Ovary (tissue), 9 donors: ENCODE measurements around the gene RPS15. TPM values are rescaled to one million over a fixed set of nuclear protein-coding genes. Genes with fewer than 3 reads are reported as not detected.

Experiments
- DNase-seq, 5 donors: peaks; one replicate each; pipeline ENCODE4 v3.0.0-alpha.2; 2019 to 2020
- H3K27ac ChIP-seq, 2 donors: fragments of 200-600 bp; one replicate each; pipeline versions ENCODE4 v1.5.1 to v1.8.0; 2019 to 2022
- H3K27me3 ChIP-seq: fragments of 200-600 bp; one replicate; pipeline ENCODE4 v1.8.0; 2022
- H3K36me3 ChIP-seq: fragments of 200-600 bp; sonication (generic); one replicate; pipeline ENCODE4 v1.5.1; 2019
- H3K4me1 ChIP-seq: one replicate; pipeline ENCODE4 v1.8.1; 2013; ENCODE audit warnings: mild to moderate bottlenecking, moderate library complexity; ENCODE audit not compliant: insufficient read depth
- H3K4me3 ChIP-seq: fragments of 200-600 bp; sonication (generic); one replicate; pipeline ENCODE4 v1.5.1; 2017
- H3K9me3 ChIP-seq, 2 donors: fragments of 200-600 bp in 1 of 2; sonication (generic) in 1 of 2; one replicate each; pipeline versions ENCODE4 v1.5.1 to v1.8.1; 2013 to 2019; ENCODE audit warnings: mild to moderate bottlenecking in 1 of 2, moderate library complexity in 1 of 2
- CTCF ChIP-seq, 3 donors: fragments of 450-650 bp in 2 of 3; fragments of 200-600 bp in 1 of 3; IDR thresholded peaks; one replicate each; pipeline versions ENCODE4 v1.5.1 to v1.8.0; 2016 to 2022; ENCODE audit warnings: antibody characterized with exemption in 3 of 3, mild to moderate bottlenecking in 1 of 3
- EP300 ChIP-seq: sonication (generic); formaldehyde crosslinking; IDR thresholded peaks from one replicate; pipeline ENCODE4 v1.6.1; 2017; ENCODE audit warnings: antibody characterized with exemption
- POLR2A ChIP-seq: fragments of 450-650 bp; IDR thresholded peaks from one replicate; pipeline ENCODE4 v1.6.1; 2017; ENCODE audit warnings: antibody characterized with exemption, mild to moderate bottlenecking, moderate library complexity
- WGBS, 3 donors: extraction: QIAGEN DNeasy Blood & Tissue Kit in 1 of 3; methylation state at CpG; one replicate each; pipeline versions ENCODE4 v1.1.5 to v1.1.7; 2013 to 2017; 5-methylcytosine and 5-hydroxymethylcytosine counted together
- intact Hi-C, 4 donors: fragments of 100-400 bp; cut with DNase I; formaldehyde crosslinking; loops; one replicate each; pipeline versions ENCODE4 v1.11.0 to v1.15.1; 2022 to 2023
- polyA plus RNA-seq, 2 donors: library from polyadenylated mRNA; stranded (reverse); fragments of 200-250 nt in 1 of 2; fragments of 350-450 nt in 1 of 2; fragmentation: Illumina TruSeq in 1 of 2; extraction: RNeasy Lipid Tissue Mini Kit (QIAGEN cat#74804) in 1 of 2; gene quantifications; one replicate each; pipeline ENCODE4 v1.2.3, GENCODE V29; 2013 to 2014
- total RNA-seq, 7 donors: library from RNA; depleted of rRNA in 2 of 7; stranded (reverse); fragments of >200 nt in 2 of 7; fragmentation: NEBNext Ultra II Directional in 3 of 7; extraction: Animal tissue kit (Norgen Biotek cat#: 25700) in 3 of 7; gene quantifications; one replicate each; pipeline versions ENCODE4 v1.1.0 to v1.2.4, GENCODE V29; 2016 to 2023
- donor health status: DM: no; HTN: no; CAD: no; lungs with moderate emphysema.
- donor health status: DM: no; HTN: no; CAD: no.
- donor health status: Bipolar disorder and iron deficiency.
- donor health status: DM: yes; HTN: yes; CAD: no.
- donor health status: DM: no; HTN: no; CAD: no.
- donor health status: DM: yes; HTN: yes; CAD: no.

RPS15 gene
- total and polyA plus RNA-seq, 9 donors: 174 to 7,253 (median 2,328) TPM

DNA sequence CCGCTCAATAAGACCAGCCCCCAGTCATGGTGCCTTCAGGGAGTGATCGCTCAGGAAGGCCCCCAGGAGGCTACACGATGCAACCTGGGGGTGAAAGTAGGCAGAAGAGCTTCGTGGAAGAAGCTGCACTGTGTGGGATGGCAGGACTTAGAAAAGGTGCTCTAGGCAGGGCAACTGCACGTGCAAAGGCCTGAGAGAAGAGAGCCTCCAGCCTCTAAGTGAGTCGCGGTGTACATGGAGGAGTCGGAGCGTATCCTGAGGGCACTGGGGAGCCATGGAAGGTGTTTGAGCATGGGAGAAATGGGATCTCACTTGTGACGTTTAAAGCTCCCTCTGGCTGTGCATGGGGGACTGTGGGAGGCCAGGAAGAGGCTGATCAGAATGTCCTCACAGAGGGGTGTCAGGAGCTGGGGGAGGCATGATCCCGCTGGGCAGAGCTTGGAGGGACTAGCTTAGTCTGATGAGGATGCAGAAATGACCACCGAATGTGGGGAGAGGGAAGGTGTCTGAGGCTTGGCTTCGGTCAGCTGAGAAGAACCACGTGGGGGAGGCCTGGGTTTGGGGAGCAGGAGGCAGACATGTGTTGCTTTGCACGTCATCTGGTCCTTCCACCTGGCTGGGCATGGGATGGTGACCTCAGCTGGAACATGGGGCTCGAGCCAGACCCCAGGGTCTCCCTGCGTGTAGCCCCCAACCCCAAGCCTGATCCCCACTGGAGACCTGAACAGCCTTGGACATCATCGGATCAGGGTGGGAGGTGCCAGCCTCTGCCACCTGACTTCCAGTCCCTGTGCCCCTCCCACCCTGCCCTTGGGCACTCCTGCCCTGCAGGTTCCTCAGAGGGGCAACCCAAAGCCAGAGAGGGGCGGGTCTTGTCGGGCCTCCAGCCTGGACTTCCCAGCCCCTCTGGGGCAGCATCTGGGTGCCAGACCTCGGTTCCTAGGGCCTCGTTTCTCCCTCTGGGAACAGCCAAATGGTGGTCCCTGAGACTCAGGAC is 12.8 kb downstream of the RPS15 start:
- Histone ChIP-seq H3K27ac (no peak overlapping the region), H3K27me3 (peaks cover 9% of the 10 kb centered on the region), H3K36me3 (no peaks in the 10 kb centered on the region), H3K9me3 (no peaks in the 10 kb centered on the region), H3K4me3 (no peak overlapping the region), H3K4me1 (peaks cover 1% of the 10 kb centered on the region)
- DNase-seq: no peak
- WGBS, 3 donors: 38 to 50% (median 43%) methylated on average over 22 of the region's 22 CpGs
- TF ChIP-seq CTCF (IDR thresholded peaks at IDR 0.05) (no peak), POLR2A (no peak), EP300 (no peak)
- intact Hi-C loops: no loop called here

DNA sequence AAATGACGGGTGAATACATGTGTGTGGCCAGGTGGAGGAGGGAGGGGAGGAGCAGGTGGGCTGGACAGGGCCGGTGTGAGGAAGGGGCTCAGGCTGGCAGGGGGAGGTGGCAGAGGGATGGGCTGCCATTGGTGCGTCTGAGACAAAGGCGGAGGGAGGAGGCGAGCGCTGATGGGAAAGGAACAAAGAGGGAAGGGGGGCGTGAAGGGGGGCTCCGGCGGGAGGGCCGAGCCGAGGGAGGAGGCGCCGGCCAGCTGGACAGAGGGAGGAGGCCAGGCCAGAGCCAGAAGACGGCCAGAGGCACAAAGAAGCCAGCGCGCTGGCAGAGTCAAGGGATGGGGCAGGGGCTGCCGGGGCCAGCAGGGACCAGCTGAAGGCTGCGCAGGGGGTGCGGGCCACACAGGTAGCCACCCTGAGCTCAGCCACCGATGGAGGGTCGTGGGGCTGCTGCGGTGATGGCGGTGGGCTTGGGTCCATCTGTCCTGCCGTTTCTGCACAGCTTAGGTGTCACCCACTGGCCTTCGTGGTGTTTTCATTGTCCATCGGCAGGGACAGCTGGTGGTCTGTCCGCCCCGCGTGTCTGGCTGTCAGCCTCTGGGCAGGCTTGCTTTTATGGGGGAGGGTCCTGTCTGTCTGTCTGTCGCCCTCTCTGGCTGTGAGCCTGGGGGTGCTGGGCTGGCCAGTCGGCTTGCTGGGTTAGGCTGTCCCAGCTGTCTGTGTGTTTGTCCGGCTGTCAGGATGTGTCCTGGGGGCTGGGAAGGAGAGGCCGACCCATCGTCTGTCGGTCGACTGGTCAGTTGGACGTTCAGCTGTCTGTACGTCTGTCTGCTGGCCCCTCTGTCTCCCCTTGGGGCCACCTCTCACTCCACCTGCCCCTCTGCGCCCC is 14.0 kb downstream of the RPS15 start:
- intact Hi-C loops: no loop called here
- peaks cover 9% of the 10 kb centered on the region for H3K27me3 ChIP-seq
- DNase-seq: no peak
- no peaks in the 10 kb centered on the region for H3K36me3 ChIP-seq
- no peak overlapping the region for H3K27ac ChIP-seq
- WGBS, 3 donors: 12 to 16% (median 14%) methylated on average over 37 to 39 of the region's 39 CpGs
- TF ChIP-seq CTCF (IDR thresholded peaks at IDR 0.05): no peak
- no peak for TF ChIP-seq EP300
- TF ChIP-seq POLR2A: no peak
- peaks cover 1% of the 10 kb centered on the region for H3K4me1 ChIP-seq
- no peak overlapping the region for H3K4me3 ChIP-seq
- H3K9me3 ChIP-seq: no peaks in the 10 kb centered on the region

GRCh38 chr19:1452802-1453524 is 14.8 kb downstream of the RPS15 start:
- 38 to 54% (median 53%) methylated on average over 28 to 30 of the region's 30 CpGs for WGBS, 3 donors
- H3K4me1 ChIP-seq: peaks cover 1% of the 10 kb centered on the region
- no peak overlapping the region for H3K4me3 ChIP-seq
- no peak for DNase-seq
- H3K36me3 ChIP-seq: no peaks in the 10 kb centered on the region
- TF ChIP-seq POLR2A (no peak), EP300 (no peak), CTCF (IDR thresholded peaks at IDR 0.05) (no peak)
- H3K27ac ChIP-seq: no peak overlapping the region
- H3K9me3 ChIP-seq: no peaks in the 10 kb centered on the region
- intact Hi-C loops: no loop called here
- H3K27me3 ChIP-seq: peaks cover 7% of the 10 kb centered on the region
